AG09309 (cell line): ENCODE measurements around the gene STK33.

Experiments
- DNase-seq: peaks from one replicate; pipeline ENCODE4 v3.0.0-alpha.2; 2010; ENCODE audit warnings: low read depth
- H3K4me3 ChIP-seq: 2 replicates; pipeline ENCODE4 v1.5.1; 2011; ENCODE audit warnings: mild to moderate bottlenecking, low read depth, low read length, moderate library complexity; ENCODE audit not compliant: control insufficient read depth
- CTCF ChIP-seq: IDR thresholded peaks from 2 replicates; pipeline ENCODE4 v1.5.1; 2011; ENCODE audit warnings: mild to moderate bottlenecking, low read depth, low read length, inconsistent platforms; ENCODE audit not compliant: insufficient read depth, control insufficient read depth; ENCODE audit errors: missing control alignments

Gene STK33

GRCh38 chr11:8512547-8512946, 81.5 kb downstream of the STK33 start:
- no peak overlapping the region for H3K4me3 ChIP-seq
- DNase-seq, result no peak
- no peak for TF ChIP-seq CTCF

GRCh38 chr11:8503910-8504364, 90.1 kb downstream of the STK33 start:
- DNase-seq, result no peak
- no peak for TF ChIP-seq CTCF

GRCh38 chr11:8501836-8502235, 92.2 kb downstream of the STK33 start:
- DNase-seq, result no peak
- H3K4me3 ChIP-seq, result no peak overlapping the region
- no peak for TF ChIP-seq CTCF

More at GRCh38 chr11:8503910-8504364, 90.1 kb downstream of the STK33 start:
- no peak overlapping the region for H3K4me3 ChIP-seq

GRCh38 chr11:8488395-8488794, 105.6 kb downstream of the STK33 start:
- TF ChIP-seq CTCF, result no peak
- no peak overlapping the region for H3K4me3 ChIP-seq
- DNase-seq, result no peak

GRCh38 chr11:8487261-8487660, 106.8 kb downstream of the STK33 start:
- DNase-seq, result no peak
- H3K4me3 ChIP-seq, result no peak overlapping the region
- TF ChIP-seq CTCF, result no peak

GRCh38 chr11:8484251-8484650, 109.8 kb downstream of the STK33 start:
- H3K4me3 ChIP-seq, result no peak overlapping the region
- no peak for DNase-seq
- TF ChIP-seq CTCF, result no peak

- H3K4me3 ChIP-seq, result no peak overlapping the region
- TF ChIP-seq CTCF, result no peak
- DNase-seq, result no peak
These were observed 113.2 kb downstream of the STK33 start for GRCh38 chr11:8480858-8481257.
